Activated T-helper 2 cell treated with anti-CD3 and anti-CD28 coated beads, Interferon-gamma antibody, Interleukin-2, Interleukin-4, amounts not matched to agents 10 μg/mL and 5 μg/mL and 100 μg/mL, durations not matched to agents 14 hours and 24 hours and 36 hours (primary cell): ENCODE results near the gene RALA. TPM values are rescaled to one million over a fixed set of nuclear protein-coding genes. Genes with fewer than 3 reads are reported as not detected.

Source experiments
- DNase-seq: peaks from one replicate; pipeline ENCODE4 v3.0.0; 2021; ENCODE audit warnings: low spot score
- H3K27ac Mint-ChIP-seq: one replicate; pipeline ENCODE4 v1.8.0; 2021; ENCODE audit warnings: mixed read lengths
- H3K27me3 Mint-ChIP-seq: one replicate; pipeline ENCODE4 v1.8.0; 2021; ENCODE audit warnings: low read depth, mixed read lengths
- H3K36me3 Mint-ChIP-seq: one replicate; pipeline ENCODE4 v1.8.0; 2021; ENCODE audit warnings: low read depth, mixed read lengths
- H3K4me1 Mint-ChIP-seq: one replicate; pipeline ENCODE4 v1.8.0; 2021; ENCODE audit warnings: low read depth, mixed read lengths
- H3K4me3 Mint-ChIP-seq: one replicate; pipeline ENCODE4 v1.8.0; 2021; ENCODE audit warnings: low read depth, mild to moderate bottlenecking, moderate library complexity, mixed read lengths
- H3K9me3 Mint-ChIP-seq: one replicate; pipeline ENCODE4 v1.8.0; 2021; ENCODE audit warnings: mixed read lengths
- intact Hi-C: fragments of 100-400 bp; cut with micrococcal nuclease; formaldehyde crosslinking; loops from one replicate; pipeline ENCODE4 v1.15.1; 2023
- total RNA-seq: library from RNA; stranded (reverse); gene quantifications from 2 replicates; pipeline ENCODE4 v1.2.3, GENCODE V29; 2022

The RALA gene
- total RNA-seq, 1 donor from 2014 or later: 35.3 TPM

DNA sequence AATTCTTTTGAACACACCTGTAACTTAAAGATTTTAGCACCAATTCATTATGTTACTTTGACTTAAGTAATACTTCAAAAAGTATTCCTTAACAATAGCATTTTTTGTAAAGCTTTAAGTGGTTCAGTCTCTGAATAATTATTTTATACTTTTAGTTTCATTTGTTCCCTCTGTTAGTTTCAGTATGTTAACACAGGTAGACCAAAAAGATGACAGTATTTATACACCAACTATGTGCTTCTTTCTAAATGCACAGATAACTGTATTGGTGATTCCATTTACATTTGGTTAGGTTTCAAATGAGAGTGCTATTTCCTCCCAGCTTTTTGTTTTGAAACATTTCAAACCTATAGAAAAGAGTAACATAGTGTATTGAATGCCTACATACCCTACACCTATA lies 14.0 kb downstream of the RALA start:
- H3K27me3 Mint-ChIP-seq: no peaks in the 10 kb centered on the region
- DNase-seq: no peak
- no peak overlapping the region for H3K27ac Mint-ChIP-seq
- no peaks in the 10 kb centered on the region for H3K9me3 Mint-ChIP-seq
- intact Hi-C loops: no loop called here
- peaks cover 43% of the 10 kb centered on the region for H3K4me1 Mint-ChIP-seq
- no peak overlapping the region for H3K4me3 Mint-ChIP-seq
- H3K36me3 Mint-ChIP-seq: peaks cover 48% of the 10 kb centered on the region

DNA sequence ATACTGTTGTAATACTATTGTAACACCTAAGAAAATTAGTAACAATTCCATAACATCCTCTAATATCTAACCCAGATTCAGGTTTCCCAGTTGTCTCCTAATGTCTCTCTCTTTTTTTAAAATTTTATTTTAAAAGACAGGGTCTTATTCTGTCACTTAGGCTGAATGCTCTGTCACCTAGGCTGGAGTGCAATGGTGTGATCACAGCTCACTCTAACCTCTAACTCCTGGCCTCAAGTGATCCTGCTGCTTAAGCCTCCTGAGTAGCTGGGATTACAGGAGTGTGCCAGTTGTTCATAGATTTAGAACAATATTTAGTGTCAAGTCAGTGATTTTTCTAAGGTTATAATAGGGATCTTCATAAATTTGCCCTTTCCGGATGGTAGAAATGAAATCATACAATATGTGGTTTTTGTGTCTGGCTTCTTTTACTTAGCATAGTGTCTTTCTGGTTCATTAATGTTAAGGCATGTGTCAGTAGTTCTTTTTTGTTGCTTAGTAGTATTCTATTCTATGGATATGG lies 14.7 kb downstream of the RALA start:
- no peak overlapping the region for H3K4me3 Mint-ChIP-seq
- no peaks in the 10 kb centered on the region for H3K9me3 Mint-ChIP-seq
- H3K4me1 Mint-ChIP-seq: peaks cover 39% of the 10 kb centered on the region
- DNase-seq: no peak
- peaks cover 45% of the 10 kb centered on the region for H3K36me3 Mint-ChIP-seq
- H3K27ac Mint-ChIP-seq: no peak overlapping the region
- H3K27me3 Mint-ChIP-seq: no peaks in the 10 kb centered on the region
- intact Hi-C loops: no loop called here

DNA sequence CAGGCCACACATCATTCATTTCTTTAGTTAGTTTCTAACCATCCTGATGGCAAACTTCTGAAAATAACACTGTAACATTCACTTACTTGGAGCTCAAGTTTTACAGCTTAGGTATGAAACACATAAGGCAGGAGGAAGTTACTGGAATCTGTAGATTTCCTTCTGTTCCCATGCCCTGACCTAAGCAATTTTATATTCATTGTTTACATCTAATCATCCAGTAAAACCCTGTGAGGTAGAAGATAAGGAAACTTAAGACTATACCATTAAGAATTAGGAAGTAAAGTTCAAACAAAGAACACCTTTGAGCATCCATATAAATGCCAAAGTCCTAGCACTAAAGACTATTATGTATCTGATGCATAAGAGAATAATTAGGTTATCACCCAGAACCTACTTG lies 19.5 kb downstream of the RALA start:
- H3K4me1 Mint-ChIP-seq: peaks cover 6% of the 10 kb centered on the region
- no peak overlapping the region for H3K4me3 Mint-ChIP-seq

DNA sequence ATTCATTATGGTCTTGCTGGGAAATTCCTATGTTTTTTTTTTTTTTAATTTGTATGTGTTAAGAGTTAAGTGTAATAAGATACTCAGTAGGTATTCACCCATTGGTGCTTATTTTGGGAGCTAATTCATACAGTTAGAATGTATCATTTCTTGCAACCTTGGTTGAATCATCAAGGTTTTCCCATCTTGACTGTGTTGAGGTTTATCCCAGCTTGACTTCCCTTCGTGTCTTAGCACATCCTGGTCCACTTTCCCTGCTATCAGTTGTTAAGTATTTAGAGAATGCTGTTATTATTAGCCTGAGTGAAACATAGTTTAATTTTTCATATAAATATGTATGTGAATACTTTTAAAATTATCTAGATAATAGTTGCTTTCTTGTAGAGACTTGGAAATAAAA lies 20.8 kb downstream of the RALA start:
- no peak for DNase-seq
- H3K4me1 Mint-ChIP-seq: peaks cover 6% of the 10 kb centered on the region
- no peaks in the 10 kb centered on the region for H3K27me3 Mint-ChIP-seq
- no peaks in the 10 kb centered on the region for H3K9me3 Mint-ChIP-seq
- no peak overlapping the region for H3K4me3 Mint-ChIP-seq
- peaks cover 14% of the 10 kb centered on the region for H3K36me3 Mint-ChIP-seq
- intact Hi-C loops: no loop called here
- no peak overlapping the region for H3K27ac Mint-ChIP-seq

More for the DNA sequence above, 19.5 kb downstream of the RALA start:
- Mint-ChIP-seq H3K27me3 (no peaks in the 10 kb centered on the region), H3K9me3 (no peaks in the 10 kb centered on the region), H3K27ac (no peak overlapping the region), H3K36me3 (peaks cover 17% of the 10 kb centered on the region)
- intact Hi-C loops: no loop called here
- DNase-seq: no peak

DNA sequence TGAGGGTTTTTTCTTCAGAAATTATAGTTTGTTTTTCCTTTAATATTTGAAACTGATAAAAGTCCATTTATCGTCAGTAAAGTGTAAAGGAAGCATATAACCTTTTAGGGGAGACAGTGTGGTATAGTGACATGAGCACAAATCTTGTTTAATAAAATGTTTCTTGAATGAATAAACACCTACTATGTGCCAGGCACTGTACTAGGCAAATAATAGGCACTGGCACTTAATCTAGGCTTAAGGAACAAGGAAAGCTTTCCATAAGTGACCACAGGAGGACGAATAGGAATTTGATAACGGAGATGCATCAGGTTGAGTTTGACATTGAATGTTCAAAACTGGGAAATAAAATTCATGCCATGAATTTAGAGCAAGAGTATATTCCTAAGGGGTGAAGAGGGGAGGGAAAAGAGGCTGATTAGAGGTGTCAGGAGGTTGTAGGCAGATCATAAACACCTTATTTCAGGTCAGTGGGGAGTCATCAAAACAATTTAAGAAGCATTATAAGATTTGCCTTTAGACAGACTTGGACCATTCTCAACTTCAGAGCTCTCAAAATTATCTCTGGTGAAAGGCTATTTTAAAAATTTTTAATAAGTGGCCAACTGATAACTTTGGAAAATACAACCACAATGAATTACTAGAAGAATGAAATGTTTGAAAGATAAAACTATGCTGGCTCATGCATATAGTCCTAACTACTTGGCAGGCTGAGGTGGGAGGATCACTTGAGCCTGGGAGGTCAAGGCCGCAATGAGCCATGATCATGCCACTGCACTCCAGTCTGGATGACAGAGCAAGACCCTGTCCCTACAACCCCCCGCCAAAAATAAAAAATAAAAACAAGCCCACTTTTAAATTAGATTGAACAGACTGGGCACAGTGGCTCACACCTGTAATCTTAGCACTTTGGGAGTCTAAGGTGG lies 22.4 kb downstream of the RALA start:
- no peaks in the 10 kb centered on the region for H3K27me3 Mint-ChIP-seq
- H3K4me1 Mint-ChIP-seq: peaks cover 1% of the 10 kb centered on the region
- H3K9me3 Mint-ChIP-seq: no peaks in the 10 kb centered on the region
- H3K27ac Mint-ChIP-seq: no peak overlapping the region
- peaks cover 14% of the 10 kb centered on the region for H3K36me3 Mint-ChIP-seq
- no peak overlapping the region for H3K4me3 Mint-ChIP-seq
- intact Hi-C loops: no loop called here
- no peak for DNase-seq

DNA sequence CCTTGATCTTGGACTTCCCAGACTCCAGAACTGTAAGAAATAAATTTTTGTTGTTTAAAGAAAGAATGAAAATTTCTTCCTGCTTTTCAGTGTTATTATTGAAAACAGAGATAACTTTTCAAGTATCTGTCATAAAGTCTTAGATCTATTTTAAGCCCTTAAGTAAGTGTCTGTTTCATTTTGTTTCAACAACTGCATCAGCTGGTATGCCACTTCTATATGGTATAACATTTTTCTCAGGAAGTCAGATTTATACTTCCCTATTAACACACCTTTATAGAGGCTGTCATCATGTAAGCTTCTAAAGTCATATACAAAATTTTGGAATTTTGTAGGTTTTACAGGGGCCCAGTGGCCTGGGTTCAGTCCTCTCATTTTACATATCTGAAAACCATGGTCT lies 24.4 kb downstream of the RALA start:
- Mint-ChIP-seq H3K9me3 (no peaks in the 10 kb centered on the region), H3K36me3 (peaks cover 12% of the 10 kb centered on the region), H3K4me3 (no peak overlapping the region), H3K27me3 (no peaks in the 10 kb centered on the region), H3K4me1 (peaks cover 1% of the 10 kb centered on the region), H3K27ac (no peak overlapping the region)
- intact Hi-C loops: no loop called here
- DNase-seq: no peak

DNA sequence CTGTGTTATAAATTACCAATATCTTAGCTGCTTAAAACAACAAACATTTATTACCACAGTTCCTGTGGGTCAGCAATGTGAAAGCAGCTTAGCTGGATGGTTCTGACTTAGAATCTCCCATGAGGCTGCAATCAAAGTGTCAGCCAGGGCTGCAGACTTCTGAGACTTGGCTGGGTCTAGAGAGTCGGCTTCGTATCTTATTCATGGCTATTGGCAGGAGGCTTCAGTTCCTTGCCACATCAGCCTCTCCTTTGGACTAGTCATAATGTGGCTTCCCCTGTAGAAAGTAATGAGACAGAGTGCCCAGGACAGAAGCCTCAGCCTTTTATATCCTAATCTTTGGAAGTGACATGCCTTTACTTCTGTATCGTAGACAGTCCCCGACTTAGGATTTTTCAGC lies 27.3 kb downstream of the RALA start:
- Mint-ChIP-seq H3K36me3 (peaks cover 18% of the 10 kb centered on the region), H3K9me3 (peaks cover 9% of the 10 kb centered on the region), H3K27ac (no peak overlapping the region), H3K4me1 (no peaks in the 10 kb centered on the region), H3K4me3 (no peak overlapping the region), H3K27me3 (no peaks in the 10 kb centered on the region)
- intact Hi-C loops: no loop called here
- DNase-seq: no peak

DNA sequence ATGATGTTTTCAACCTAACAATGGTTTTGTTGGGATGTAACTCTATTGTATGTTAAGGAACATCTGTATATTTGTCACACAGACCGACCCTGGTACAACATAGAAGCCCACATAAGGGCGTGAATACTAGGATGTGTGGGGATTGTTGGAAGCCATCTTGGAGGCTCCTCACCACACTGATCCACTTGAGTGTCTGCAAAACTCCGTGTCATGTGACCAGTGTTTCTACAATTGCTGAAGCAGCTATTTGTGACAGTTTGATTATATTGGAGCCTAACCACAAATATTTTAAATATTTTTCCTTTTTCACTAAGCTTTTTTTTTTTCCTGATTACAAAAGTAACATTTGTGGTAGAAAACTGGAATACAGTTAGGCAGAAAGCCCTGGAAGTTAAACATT lies 27.9 kb downstream of the RALA start:
- DNase-seq: no peak
- H3K36me3 Mint-ChIP-seq: peaks cover 24% of the 10 kb centered on the region
- H3K27ac Mint-ChIP-seq: no peak overlapping the region
- intact Hi-C loops: no loop called here
- no peaks in the 10 kb centered on the region for H3K4me1 Mint-ChIP-seq
- H3K4me3 Mint-ChIP-seq: no peak overlapping the region
- no peaks in the 10 kb centered on the region for H3K27me3 Mint-ChIP-seq
- peaks cover 11% of the 10 kb centered on the region for H3K9me3 Mint-ChIP-seq

DNA sequence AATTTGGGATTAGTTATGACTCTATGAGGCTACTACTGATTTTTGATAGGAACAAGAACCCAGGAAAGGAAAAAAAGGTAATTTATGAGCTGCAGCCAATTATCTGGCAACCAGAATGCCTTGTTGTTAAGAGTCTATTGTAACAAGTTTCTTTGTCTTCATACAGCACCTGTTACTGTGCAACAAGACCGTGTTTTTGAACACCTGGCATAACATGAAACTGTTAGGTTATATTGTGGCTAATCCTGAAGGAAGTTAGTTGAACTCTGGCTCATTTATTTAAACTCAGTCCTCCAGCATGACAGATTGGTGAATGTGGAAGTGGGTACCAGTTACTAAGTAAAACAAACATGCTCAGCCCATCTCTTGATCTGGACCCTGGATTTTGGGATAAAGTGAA lies 33.0 kb downstream of the RALA start:
- no peak for DNase-seq
- peaks cover 37% of the 10 kb centered on the region for H3K36me3 Mint-ChIP-seq
- intact Hi-C loops: no loop called here
- peaks cover 18% of the 10 kb centered on the region for H3K9me3 Mint-ChIP-seq
- peaks cover 1% of the 10 kb centered on the region for H3K4me1 Mint-ChIP-seq
- no peak overlapping the region for H3K4me3 Mint-ChIP-seq
- no peak overlapping the region for H3K27ac Mint-ChIP-seq
- H3K27me3 Mint-ChIP-seq: no peaks in the 10 kb centered on the region

DNA sequence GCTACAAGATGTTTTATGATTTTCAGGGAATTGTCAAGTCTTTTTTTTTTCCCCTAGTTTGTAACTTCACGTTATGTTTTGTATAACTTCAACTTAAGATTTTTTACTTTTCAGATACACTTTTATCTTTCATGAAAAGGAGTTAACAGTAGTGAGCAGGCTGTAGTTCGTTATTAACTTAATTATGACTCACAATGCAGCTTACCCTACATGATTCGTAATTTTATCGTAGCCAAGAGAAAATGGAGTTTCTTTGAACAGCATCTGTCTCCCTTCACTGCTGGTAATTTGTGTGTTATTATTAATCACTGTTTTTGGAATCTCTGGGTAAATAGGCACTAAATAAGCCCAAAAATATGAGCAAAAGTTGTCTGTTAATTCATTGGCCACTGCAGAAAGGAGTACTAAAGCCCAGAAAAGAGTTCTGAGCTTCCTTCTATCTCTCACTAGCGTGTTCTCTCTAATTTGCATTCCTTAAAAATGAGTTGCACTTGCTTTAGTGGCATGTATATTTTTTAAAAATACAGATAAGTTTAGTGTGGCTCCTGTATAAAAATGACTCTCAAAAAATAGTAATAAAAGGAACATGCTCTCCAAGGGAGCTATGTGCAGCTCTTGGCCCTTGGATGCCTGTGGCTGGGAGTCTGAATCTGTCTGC lies 36.1 kb downstream of the RALA start:
- Mint-ChIP-seq H3K27me3 (no peaks in the 10 kb centered on the region), H3K36me3 (peaks cover 60% of the 10 kb centered on the region), H3K4me1 (peaks cover 8% of the 10 kb centered on the region), H3K4me3 (no peak overlapping the region), H3K9me3 (peaks cover 39% of the 10 kb centered on the region), H3K27ac (no peak overlapping the region)
- no peak for DNase-seq
- intact Hi-C loops: no loop called here

DNA sequence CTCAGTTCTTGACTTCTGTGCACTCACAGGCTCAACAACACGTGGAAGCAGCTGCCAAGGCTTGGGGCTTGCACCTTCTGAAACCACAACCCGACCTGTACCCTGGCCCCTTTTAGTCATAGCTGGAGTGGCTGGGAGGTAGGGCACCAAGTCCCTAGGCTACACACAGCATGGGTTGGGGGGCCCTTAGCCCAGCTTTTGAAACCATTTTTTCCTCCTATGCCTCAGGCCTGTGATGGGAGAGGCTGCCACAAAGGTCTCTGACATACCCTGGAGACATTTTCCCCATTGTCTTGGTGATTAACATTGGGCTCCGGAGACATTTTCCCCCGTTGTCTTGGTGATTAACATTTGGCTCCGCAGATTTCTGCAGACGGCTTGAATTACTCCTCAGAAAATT lies 38.6 kb downstream of the RALA start:
- peaks cover 13% of the 10 kb centered on the region for H3K4me1 Mint-ChIP-seq
- peaks cover 28% of the 10 kb centered on the region for H3K9me3 Mint-ChIP-seq
- no peaks in the 10 kb centered on the region for H3K27me3 Mint-ChIP-seq
- DNase-seq: no peak
- no peak overlapping the region for H3K4me3 Mint-ChIP-seq
- H3K27ac Mint-ChIP-seq: no peak overlapping the region
- peaks cover 49% of the 10 kb centered on the region for H3K36me3 Mint-ChIP-seq
- intact Hi-C loops: no loop called here

DNA sequence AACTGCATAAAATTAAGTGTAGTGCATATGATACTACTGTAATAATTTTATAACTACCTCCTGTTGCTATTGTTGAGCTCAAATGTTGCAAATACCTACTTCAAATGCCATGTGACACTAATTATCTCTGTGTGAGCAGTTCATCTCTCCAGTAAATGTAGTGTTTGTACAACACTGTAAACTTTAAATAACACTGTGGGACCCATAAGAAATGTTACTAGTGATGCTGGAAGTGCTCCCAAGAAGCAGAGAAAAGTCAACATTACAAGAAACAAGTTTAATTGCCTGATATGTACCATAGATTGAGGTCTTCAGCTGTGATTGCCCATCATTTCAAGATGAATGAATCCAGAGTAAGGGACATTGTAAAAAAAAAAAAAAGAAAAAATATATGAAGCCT lies 39.9 kb downstream of the RALA start:
- Mint-ChIP-seq H3K27me3 (no peaks in the 10 kb centered on the region), H3K9me3 (peaks cover 28% of the 10 kb centered on the region), H3K4me3 (no peak overlapping the region), H3K27ac (no peak overlapping the region), H3K4me1 (peaks cover 13% of the 10 kb centered on the region), H3K36me3 (peaks cover 46% of the 10 kb centered on the region)
- DNase-seq: no peak
- intact Hi-C loops: no loop called here

DNA sequence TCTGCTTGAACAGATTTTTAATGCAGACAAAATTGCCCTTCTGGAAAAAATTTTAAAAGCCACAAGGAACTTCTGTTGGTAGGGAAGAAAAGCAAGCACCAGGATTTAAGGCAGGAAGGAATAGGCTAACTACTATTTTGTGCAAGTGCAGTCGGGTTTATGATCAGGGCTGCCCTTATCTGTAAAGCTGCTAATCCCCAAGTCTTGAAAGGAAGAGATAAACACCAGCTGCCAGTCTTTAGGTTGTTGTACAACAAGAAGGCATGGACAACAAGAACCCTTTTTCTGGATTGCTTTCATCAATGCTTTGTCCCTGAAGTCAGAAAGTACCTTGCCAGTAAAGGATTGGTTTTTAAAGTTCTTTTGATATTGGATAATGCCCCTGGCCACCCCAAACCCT lies 40.7 kb downstream of the RALA start:
- H3K4me3 Mint-ChIP-seq: no peak overlapping the region
- no peak for DNase-seq
- intact Hi-C loops: no loop called here

More for the DNA sequence above, 40.7 kb downstream of the RALA start:
- H3K27me3 Mint-ChIP-seq: no peaks in the 10 kb centered on the region
- no peak overlapping the region for H3K27ac Mint-ChIP-seq
- peaks cover 13% of the 10 kb centered on the region for H3K4me1 Mint-ChIP-seq
- peaks cover 28% of the 10 kb centered on the region for H3K9me3 Mint-ChIP-seq
- H3K36me3 Mint-ChIP-seq: peaks cover 46% of the 10 kb centered on the region
